HEK293 (cell line): ENCODE data around the gene PRR15L.

Experiments
- AEBP2 ChIP-seq: fragments of 450-650 bp; formaldehyde crosslinking; IDR thresholded peaks from 2 replicates; pipeline ENCODE4 v1.5.1; 2016; ENCODE audit warnings: missing biosample characterization, missing genetic modification characterization, borderline replicate concordance
- FEZF1 ChIP-seq: fragments of 450-650 bp; formaldehyde crosslinking; IDR thresholded peaks from 2 replicates; pipeline ENCODE4 v1.5.1; 2016; ENCODE audit warnings: missing biosample characterization, missing genetic modification characterization
- GFI1B ChIP-seq: fragments of 450-650 bp; formaldehyde crosslinking; IDR thresholded peaks from 2 replicates; pipeline ENCODE4 v1.5.1; 2016; ENCODE audit warnings: missing biosample characterization, missing genetic modification characterization
- GLIS1 ChIP-seq: fragments of 450-650 bp; formaldehyde crosslinking; IDR thresholded peaks from 2 replicates; pipeline ENCODE4 v1.5.1; 2016; ENCODE audit warnings: missing biosample characterization, missing genetic modification characterization
- GLIS2 ChIP-seq: fragments of 450-650 bp; formaldehyde crosslinking; IDR thresholded peaks from 2 replicates; pipeline ENCODE4 v1.5.1; 2016; ENCODE audit warnings: missing biosample characterization, missing genetic modification characterization
- MEIS1 ChIP-seq: sonication (generic); formaldehyde crosslinking; IDR thresholded peaks from 2 replicates; pipeline ENCODE4 v1.8.1; 2022; ENCODE audit warnings: missing genetic modification reagents, mild to moderate bottlenecking, borderline replicate concordance
- MYNN ChIP-seq: fragments of 450-650 bp; formaldehyde crosslinking; IDR thresholded peaks from 2 replicates; pipeline ENCODE4 v1.5.1; 2016; ENCODE audit warnings: missing biosample characterization, missing genetic modification characterization, borderline replicate concordance
- MZF1 ChIP-seq: fragments of 450-650 bp; formaldehyde crosslinking; IDR thresholded peaks from 2 replicates; pipeline ENCODE4 v1.5.1; 2017; ENCODE audit warnings: missing biosample characterization, missing genetic modification characterization, borderline replicate concordance
- RBAK ChIP-seq: fragments of 450-650 bp; formaldehyde crosslinking; IDR thresholded peaks from 2 replicates; pipeline ENCODE4 v1.5.1; 2016; ENCODE audit warnings: missing biosample characterization, missing genetic modification characterization
- SALL2 ChIP-seq: fragments of 450-650 bp; formaldehyde crosslinking; IDR thresholded peaks from 2 replicates; pipeline ENCODE4 v1.5.0; 2017; ENCODE audit warnings: missing biosample characterization, mild to moderate bottlenecking, missing genetic modification characterization, borderline replicate concordance
- TCF7L2 ChIP-seq: IDR thresholded peaks from 2 replicates; pipeline ENCODE4 v1.6.1; 2011; ENCODE audit warnings: low read depth, mild to moderate bottlenecking, inconsistent platforms, low read length, moderate library complexity, borderline replicate concordance
- ZBTB20 ChIP-seq: fragments of 450-650 bp; formaldehyde crosslinking; IDR thresholded peaks from 2 replicates; pipeline ENCODE4 v1.5.1; 2016; ENCODE audit warnings: missing biosample characterization, missing genetic modification characterization
- ZBTB44 ChIP-seq: fragments of 450-650 bp; IDR thresholded peaks from 2 replicates; pipeline ENCODE4 v1.5.1; 2018; ENCODE audit warnings: missing biosample characterization, mild to moderate bottlenecking, missing genetic modification characterization
- ZBTB8A ChIP-seq: fragments of 450-650 bp; formaldehyde crosslinking; IDR thresholded peaks from 2 replicates; pipeline ENCODE4 v1.5.1; 2016; ENCODE audit warnings: missing biosample characterization, missing genetic modification characterization
- ZNF10 ChIP-seq: fragments of 450-650 bp; formaldehyde crosslinking; IDR thresholded peaks from 2 replicates; pipeline ENCODE4 v1.5.1; 2017; ENCODE audit warnings: missing biosample characterization, missing genetic modification characterization
- ZNF138 ChIP-seq: fragments of 450-650 bp; formaldehyde crosslinking; IDR thresholded peaks from 2 replicates; pipeline ENCODE4 v1.5.1; 2016; ENCODE audit warnings: missing biosample characterization, missing genetic modification characterization, borderline replicate concordance
- ZNF155 ChIP-seq: fragments of 450-650 bp; formaldehyde crosslinking; IDR thresholded peaks from 2 replicates; pipeline ENCODE4 v1.5.1; 2016; ENCODE audit warnings: missing biosample characterization, missing genetic modification characterization
- ZNF169 ChIP-seq: fragments of 450-650 bp; formaldehyde crosslinking; IDR thresholded peaks from 2 replicates; pipeline ENCODE4 v1.5.1; 2016; ENCODE audit warnings: missing biosample characterization, missing genetic modification characterization
- ZNF174 ChIP-seq: fragments of 450-650 bp; formaldehyde crosslinking; IDR thresholded peaks from 2 replicates; pipeline ENCODE4 v1.5.0; 2017; ENCODE audit warnings: missing biosample characterization, mild to moderate bottlenecking, missing genetic modification characterization
- ZNF221 ChIP-seq: fragments of 450-650 bp; formaldehyde crosslinking; IDR thresholded peaks from 2 replicates; pipeline ENCODE4 v1.5.1; 2017; ENCODE audit warnings: missing biosample characterization, missing genetic modification characterization, borderline replicate concordance
- ZNF311 ChIP-seq: fragments of 450-650 bp; formaldehyde crosslinking; IDR thresholded peaks from 2 replicates; pipeline ENCODE4 v1.5.1; 2017; ENCODE audit warnings: missing biosample characterization, missing genetic modification characterization, borderline replicate concordance
- ZNF354C ChIP-seq: fragments of 450-650 bp; formaldehyde crosslinking; IDR thresholded peaks from 2 replicates; pipeline ENCODE4 v1.5.1; 2016; ENCODE audit warnings: missing biosample characterization, missing genetic modification characterization, low read depth, borderline replicate concordance
- ZNF394 ChIP-seq: fragments of 450-650 bp; formaldehyde crosslinking; IDR thresholded peaks from 2 replicates; pipeline ENCODE4 v1.5.1; 2016; ENCODE audit warnings: missing biosample characterization, missing genetic modification characterization, mild to moderate bottlenecking, moderate library complexity, borderline replicate concordance
- ZNF404 ChIP-seq: fragments of 450-650 bp; formaldehyde crosslinking; IDR thresholded peaks from 2 replicates; pipeline ENCODE4 v1.5.1; 2017; ENCODE audit warnings: missing biosample characterization, missing genetic modification characterization
- ZNF426 ChIP-seq: fragments of 450-650 bp; formaldehyde crosslinking; IDR thresholded peaks from 2 replicates; pipeline ENCODE4 v1.5.1; 2017; ENCODE audit warnings: missing biosample characterization, missing genetic modification characterization, mild to moderate bottlenecking, inconsistent platforms, moderate library complexity
- ZNF433 ChIP-seq: fragments of 450-650 bp; formaldehyde crosslinking; IDR thresholded peaks from 2 replicates; pipeline ENCODE4 v1.5.1; 2016; ENCODE audit warnings: missing biosample characterization, missing genetic modification characterization, low read depth
- ZNF48 ChIP-seq: fragments of 450-650 bp; formaldehyde crosslinking; IDR thresholded peaks from 2 replicates; pipeline ENCODE4 v1.5.1; 2016; ENCODE audit warnings: missing biosample characterization, missing genetic modification characterization
- ZNF501 ChIP-seq: fragments of 450-650 bp; formaldehyde crosslinking; IDR thresholded peaks from 2 replicates; pipeline ENCODE4 v1.5.1; 2016; ENCODE audit warnings: missing biosample characterization, missing genetic modification characterization
- ZNF548 ChIP-seq: fragments of 450-650 bp; formaldehyde crosslinking; IDR thresholded peaks from 2 replicates; pipeline ENCODE4 v1.5.1; 2016; ENCODE audit warnings: missing biosample characterization, missing genetic modification characterization
- ZNF560 ChIP-seq: fragments of 450-650 bp; formaldehyde crosslinking; IDR thresholded peaks from 2 replicates; pipeline ENCODE4 v1.5.1; 2017; ENCODE audit warnings: missing biosample characterization, missing genetic modification characterization, borderline replicate concordance
- ZNF580 ChIP-seq: fragments of 450-650 bp; formaldehyde crosslinking; IDR thresholded peaks from 2 replicates; pipeline ENCODE4 v1.5.1; 2016; ENCODE audit warnings: missing biosample characterization, missing genetic modification characterization
- ZNF610 ChIP-seq: fragments of 450-650 bp; formaldehyde crosslinking; IDR thresholded peaks from 2 replicates; pipeline ENCODE4 v1.5.1; 2016; ENCODE audit warnings: missing biosample characterization, missing genetic modification characterization, borderline replicate concordance
- ZNF629 ChIP-seq: fragments of 450-650 bp; formaldehyde crosslinking; IDR thresholded peaks from 2 replicates; pipeline ENCODE4 v1.5.1; 2017; ENCODE audit warnings: missing biosample characterization, missing genetic modification characterization
- ZNF692 ChIP-seq: fragments of 450-650 bp; formaldehyde crosslinking; IDR thresholded peaks from 2 replicates; pipeline ENCODE4 v1.5.1; 2016; ENCODE audit warnings: missing biosample characterization, missing genetic modification characterization
- ZNF837 ChIP-seq: fragments of 450-650 bp; formaldehyde crosslinking; IDR thresholded peaks from 2 replicates; pipeline ENCODE4 v1.5.1; 2016; ENCODE audit warnings: missing biosample characterization, missing genetic modification characterization
- ZSCAN30 ChIP-seq: fragments of 450-650 bp; IDR thresholded peaks from 2 replicates; pipeline ENCODE4 v1.5.1; 2018; ENCODE audit warnings: missing biosample characterization, mild to moderate bottlenecking, missing genetic modification characterization, moderate library complexity

Gene PRR15L

GRCh38 chr17:47970725-47971499 lies 13.2 kb upstream of the PRR15L start, which contains the start of gene CDK5RAP3 (continued):
- TF ChIP-seq FEZF1 (tag by site-specific recombination) (peak; percentile 25; the same call in 1 of the 2 replicates), ZNF837 (tag by site-specific recombination) (no peak), ZNF138 (tag by site-specific recombination) (no peak), AEBP2 (tag by site-specific recombination) (no peak; the same call in 1 of the 2 replicates), ZNF501 (tag by site-specific recombination) (peak; percentile 88), ZNF692 (tag by site-specific recombination) (peak; percentile 96), ZNF548 (tag by site-specific recombination) (no peak), ZNF580 (tag by site-specific recombination) (peak; percentile 73; the same call in 1 of the 2 replicates), ZNF354C (tag by site-specific recombination) (no peak), ZNF629 (tag by site-specific recombination) (peak; percentile 63), ZNF169 (tag by site-specific recombination) (no peak; the same call in 1 of the 2 replicates), ZBTB44 (tag by site-specific recombination) (no peak; the same call in 1 of the 2 replicates), MYNN (tag by site-specific recombination) (peak; percentile 34; the same call in 1 of the 2 replicates), GLIS1 (tag by site-specific recombination) (peak; percentile 76), ZNF155 (tag by site-specific recombination) (no peak), GFI1B (tag by site-specific recombination) (no peak), TCF7L2 (no peak), ZBTB20 (tag by site-specific recombination) (peak; percentile 57; the same call in 1 of the 2 replicates), ZNF48 (tag by site-specific recombination) (no peak), ZBTB8A (tag by site-specific recombination) (0 out of 2 replicates have a peak, but pooled peaks have one; percentile 47), ZNF560 (tag by site-specific recombination) (no peak), ZNF221 (tag by site-specific recombination) (no peak), RBAK (tag by site-specific recombination) (no peak; the same call in 1 of the 2 replicates), ZNF426 (tag by site-specific recombination) (no peak), ZNF10 (tag by site-specific recombination) (peak; percentile 13; the same call in 1 of the 2 replicates), ZNF394 (tag by site-specific recombination) (0 out of 2 replicates have a peak, but pooled peaks have one; percentile 19), ZNF433 (no peak), GLIS2 (tag by site-specific recombination) (peak; percentile 89), ZNF610 (peak; percentile 79), ZSCAN30 (peak; percentile 79), SALL2 (tag by site-specific recombination) (no peak), ZNF311 (tag by site-specific recombination) (no peak), ZNF404 (tag by site-specific recombination) (no peak), MZF1 (tag by site-specific recombination) (no peak), ZNF174 (tag by site-specific recombination) (no peak), MEIS1 (CRISPR knock-in tag) (no peak)
